Activated gamma-delta T cell (primary cell): ENCODE data around the gene TEX22.

Experiments
- DNase-seq: peaks from one replicate; lab custom pipeline; 2025; lab: John Stamatoyannopoulos, UW

TEX22 gene

GRCh38 chr14:105439179-105439578 is 40.8 kb downstream of the TEX22 start:
- DNase-seq = no peak

- DNase-seq = no peak
Measured at GRCh38 chr14:105439710-105440553, 41.6 kb downstream of the TEX22 start.

- DNase-seq = no peak
Measured at GRCh38 chr14:105440554-105440900, 42.2 kb downstream of the TEX22 start.

GRCh38 chr14:105440992-105441391 is 42.7 kb downstream of the TEX22 start:
- no peak for DNase-seq

GRCh38 chr14:105442125-105442524 is 43.8 kb downstream of the TEX22 start:
- DNase-seq = no peak

GRCh38 chr14:105442834-105443233 is 44.5 kb downstream of the TEX22 start:
- no peak for DNase-seq

- no peak for DNase-seq
Measured at GRCh38 chr14:105444859-105445258, 46.5 kb downstream of the TEX22 start.

GRCh38 chr14:105445290-105445689 is 47.0 kb downstream of the TEX22 start:
- no peak for DNase-seq

GRCh38 chr14:105445901-105446845 is 47.8 kb downstream of the TEX22 start:
- no peak for DNase-seq

- no peak for DNase-seq
Measured at GRCh38 chr14:105446971-105447370, 48.6 kb downstream of the TEX22 start.

GRCh38 chr14:105447651-105448640 is 49.6 kb downstream of the TEX22 start:
- no peak for DNase-seq

- DNase-seq = peak; percentile 36
Measured at GRCh38 chr14:105448706-105449111, 50.4 kb downstream of the TEX22 start.

GRCh38 chr14:105449276-105450122 is 51.2 kb downstream of the TEX22 start:
- no peak for DNase-seq

- DNase-seq = no peak
Measured at GRCh38 chr14:105450123-105450505, 51.8 kb downstream of the TEX22 start.

GRCh38 chr14:105450864-105451720 is 52.8 kb downstream of the TEX22 start:
- DNase-seq = no peak

- DNase-seq = no peak
Measured at GRCh38 chr14:105452963-105453362, 54.6 kb downstream of the TEX22 start.

- DNase-seq = no peak
Measured at GRCh38 chr14:105453847-105454246, 55.5 kb downstream of the TEX22 start.

- DNase-seq = no peak
Measured at GRCh38 chr14:105455086-105455640, 56.8 kb downstream of the TEX22 start.
